ENCODE measurements around the gene C1orf159. TPM values are rescaled to one million over a fixed set of nuclear protein-coding genes. Genes with fewer than 3 reads are reported as not detected.

Gene C1orf159
- total and polyA plus RNA-seq, 10 of the 15 experiments (the other 5 are each of a cell fraction or from before 2014, with no cell fraction given) = 0.11 to 23.4 (median 8.0) TPM

DNA sequence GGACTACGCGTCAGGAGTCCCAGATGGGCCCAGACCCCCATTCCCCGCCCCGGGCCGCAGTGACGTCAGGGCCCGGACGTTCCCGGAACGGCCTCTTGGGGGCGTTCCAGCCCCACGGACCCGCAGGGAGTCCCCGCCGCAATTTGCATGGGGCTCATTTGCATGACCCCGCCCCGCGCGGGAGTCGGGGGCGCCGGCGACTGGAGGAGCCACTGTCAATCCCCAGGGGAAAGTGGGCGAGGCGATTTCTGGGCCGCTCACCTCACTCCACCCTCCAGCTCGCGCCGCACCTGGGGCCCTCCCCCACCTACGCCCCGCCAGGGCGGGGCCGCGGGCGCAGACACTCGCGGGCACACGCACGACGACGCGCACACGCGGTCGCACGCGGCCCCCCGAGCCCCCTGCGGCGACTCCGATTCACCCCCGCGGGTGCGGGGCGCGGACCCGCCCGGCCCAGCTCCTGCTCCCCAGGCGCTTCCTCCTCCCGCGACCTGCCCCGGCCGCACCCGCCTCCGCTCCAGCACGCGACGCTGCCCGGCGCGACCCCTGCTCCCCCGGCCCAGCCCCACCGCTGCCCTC, 82.8 kb downstream of the C1orf159 start (continued):
- TF ChIP-seq YY1 (IDR thresholded peaks at IDR 0.05; ENCODE audit: low read depth, low read length) (peak; percentile 42; the same call in 1 of the 2 replicates), CREM (IDR thresholded peaks at IDR 0.05; ENCODE audit: low read depth) (peak; percentile 92), CREB1 (IDR thresholded peaks at IDR 0.05; ENCODE audit: low read depth) (peak; percentile 88), BACH1 (IDR thresholded peaks at IDR 0.05; ENCODE audit: borderline replicate concordance) (peak; percentile 88), BMI1 (IDR thresholded peaks at IDR 0.05; ENCODE audit: borderline replicate concordance) (no peak), CBFB (IDR thresholded peaks at IDR 0.05; ENCODE audit: low read depth) (no peak), JUNB (IDR thresholded peaks at IDR 0.05) (no peak), ZNF274 (IDR thresholded peaks at IDR 0.05; ENCODE audit: insufficient read depth, insufficient read length) (no peak), JUND (IDR thresholded peaks at IDR 0.05; ENCODE audit: low read depth, low read length) (peak; percentile 49; the same call in 1 of the 2 replicates), EP300 (IDR thresholded peaks at IDR 0.05; ENCODE audit: borderline replicate concordance in 1 of 2, control insufficient read depth in 1 of 2, low read depth in 2 of 2, low read length in 2 of 2) (0 out of 4 replicates have a peak, but pooled peaks of 1 of the 2 experiments have one; percentile 35), RAD21 (IDR thresholded peaks at IDR 0.05; ENCODE audit: insufficient read depth, low read depth, low read length) (peak; percentile 74), IRF4 (IDR thresholded peaks at IDR 0.05; ENCODE audit: low read depth, low read length) (no peak), TARDBP (IDR thresholded peaks at IDR 0.05; ENCODE audit: borderline replicate concordance) (no peak), ZNF622 (IDR thresholded peaks at IDR 0.05) (no peak), STAT1 (conservative IDR thresholded peaks at IDR 0.05) (0 out of 2 replicates have a peak, but pooled peaks have one; percentile 58), TCF3 (IDR thresholded peaks at IDR 0.05; ENCODE audit: borderline replicate concordance, insufficient read depth, low read depth, low read length) (peak; percentile 71; the same call in 1 of the 2 replicates), MEF2A (IDR thresholded peaks at IDR 0.05; ENCODE audit: insufficient read depth, low read depth, low read length) (no peak)
- TF ChIP-seq, protein P1, sequence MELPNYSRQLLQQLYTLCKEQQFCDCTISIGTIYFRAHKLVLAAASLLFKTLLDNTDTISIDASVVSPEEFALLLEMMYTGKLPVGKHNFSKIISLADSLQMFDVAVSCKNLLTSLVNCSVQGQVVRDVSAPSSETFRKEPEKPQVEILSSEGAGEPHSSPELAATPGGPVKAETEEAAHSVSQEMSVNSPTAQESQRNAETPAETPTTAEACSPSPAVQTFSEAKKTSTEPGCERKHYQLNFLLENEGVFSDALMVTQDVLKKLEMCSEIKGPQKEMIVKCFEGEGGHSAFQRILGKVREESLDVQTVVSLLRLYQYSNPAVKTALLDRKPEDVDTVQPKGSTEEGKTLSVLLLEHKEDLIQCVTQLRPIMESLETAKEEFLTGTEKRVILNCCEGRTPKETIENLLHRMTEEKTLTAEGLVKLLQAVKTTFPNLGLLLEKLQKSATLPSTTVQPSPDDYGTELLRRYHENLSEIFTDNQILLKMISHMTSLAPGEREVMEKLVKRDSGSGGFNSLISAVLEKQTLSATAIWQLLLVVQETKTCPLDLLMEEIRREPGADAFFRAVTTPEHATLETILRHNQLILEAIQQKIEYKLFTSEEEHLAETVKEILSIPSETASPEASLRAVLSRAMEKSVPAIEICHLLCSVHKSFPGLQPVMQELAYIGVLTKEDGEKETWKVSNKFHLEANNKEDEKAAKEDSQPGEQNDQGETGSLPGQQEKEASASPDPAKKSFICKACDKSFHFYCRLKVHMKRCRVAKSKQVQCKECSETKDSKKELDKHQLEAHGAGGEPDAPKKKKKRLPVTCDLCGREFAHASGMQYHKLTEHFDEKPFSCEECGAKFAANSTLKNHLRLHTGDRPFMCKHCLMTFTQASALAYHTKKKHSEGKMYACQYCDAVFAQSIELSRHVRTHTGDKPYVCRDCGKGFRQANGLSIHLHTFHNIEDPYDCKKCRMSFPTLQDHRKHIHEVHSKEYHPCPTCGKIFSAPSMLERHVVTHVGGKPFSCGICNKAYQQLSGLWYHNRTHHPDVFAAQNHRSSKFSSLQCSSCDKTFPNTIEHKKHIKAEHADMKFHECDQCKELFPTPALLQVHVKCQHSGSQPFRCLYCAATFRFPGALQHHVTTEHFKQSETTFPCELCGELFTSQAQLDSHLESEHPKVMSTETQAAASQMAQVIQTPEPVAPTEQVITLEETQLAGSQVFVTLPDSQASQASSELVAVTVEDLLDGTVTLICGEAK (IDR thresholded peaks at IDR 0.05; ENCODE audit: borderline replicate concordance) = no peak
- TF ChIP-seq, protein P2, sequence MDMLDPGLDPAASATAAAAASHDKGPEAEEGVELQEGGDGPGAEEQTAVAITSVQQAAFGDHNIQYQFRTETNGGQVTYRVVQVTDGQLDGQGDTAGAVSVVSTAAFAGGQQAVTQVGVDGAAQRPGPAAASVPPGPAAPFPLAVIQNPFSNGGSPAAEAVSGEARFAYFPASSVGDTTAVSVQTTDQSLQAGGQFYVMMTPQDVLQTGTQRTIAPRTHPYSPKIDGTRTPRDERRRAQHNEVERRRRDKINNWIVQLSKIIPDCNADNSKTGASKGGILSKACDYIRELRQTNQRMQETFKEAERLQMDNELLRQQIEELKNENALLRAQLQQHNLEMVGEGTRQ (IDR thresholded peaks at IDR 0.05; ENCODE audit: borderline replicate concordance, low read depth, low read length) = no peak
- TF ChIP-seq, protein P3, sequence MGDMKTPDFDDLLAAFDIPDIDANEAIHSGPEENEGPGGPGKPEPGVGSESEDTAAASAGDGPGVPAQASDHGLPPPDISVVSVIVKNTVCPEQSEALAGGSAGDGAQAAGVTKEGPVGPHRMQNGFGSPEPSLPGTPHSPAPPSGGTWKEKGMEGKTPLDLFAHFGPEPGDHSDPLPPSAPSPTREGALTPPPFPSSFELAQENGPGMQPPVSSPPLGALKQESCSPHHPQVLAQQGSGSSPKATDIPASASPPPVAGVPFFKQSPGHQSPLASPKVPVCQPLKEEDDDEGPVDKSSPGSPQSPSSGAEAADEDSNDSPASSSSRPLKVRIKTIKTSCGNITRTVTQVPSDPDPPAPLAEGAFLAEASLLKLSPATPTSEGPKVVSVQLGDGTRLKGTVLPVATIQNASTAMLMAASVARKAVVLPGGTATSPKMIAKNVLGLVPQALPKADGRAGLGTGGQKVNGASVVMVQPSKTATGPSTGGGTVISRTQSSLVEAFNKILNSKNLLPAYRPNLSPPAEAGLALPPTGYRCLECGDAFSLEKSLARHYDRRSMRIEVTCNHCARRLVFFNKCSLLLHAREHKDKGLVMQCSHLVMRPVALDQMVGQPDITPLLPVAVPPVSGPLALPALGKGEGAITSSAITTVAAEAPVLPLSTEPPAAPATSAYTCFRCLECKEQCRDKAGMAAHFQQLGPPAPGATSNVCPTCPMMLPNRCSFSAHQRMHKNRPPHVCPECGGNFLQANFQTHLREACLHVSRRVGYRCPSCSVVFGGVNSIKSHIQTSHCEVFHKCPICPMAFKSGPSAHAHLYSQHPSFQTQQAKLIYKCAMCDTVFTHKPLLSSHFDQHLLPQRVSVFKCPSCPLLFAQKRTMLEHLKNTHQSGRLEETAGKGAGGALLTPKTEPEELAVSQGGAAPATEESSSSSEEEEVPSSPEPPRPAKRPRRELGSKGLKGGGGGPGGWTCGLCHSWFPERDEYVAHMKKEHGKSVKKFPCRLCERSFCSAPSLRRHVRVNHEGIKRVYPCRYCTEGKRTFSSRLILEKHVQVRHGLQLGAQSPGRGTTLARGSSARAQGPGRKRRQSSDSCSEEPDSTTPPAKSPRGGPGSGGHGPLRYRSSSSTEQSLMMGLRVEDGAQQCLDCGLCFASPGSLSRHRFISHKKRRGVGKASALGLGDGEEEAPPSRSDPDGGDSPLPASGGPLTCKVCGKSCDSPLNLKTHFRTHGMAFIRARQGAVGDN (IDR thresholded peaks at IDR 0.05) = peak; percentile 86
- TF ChIP-seq, protein P4, sequence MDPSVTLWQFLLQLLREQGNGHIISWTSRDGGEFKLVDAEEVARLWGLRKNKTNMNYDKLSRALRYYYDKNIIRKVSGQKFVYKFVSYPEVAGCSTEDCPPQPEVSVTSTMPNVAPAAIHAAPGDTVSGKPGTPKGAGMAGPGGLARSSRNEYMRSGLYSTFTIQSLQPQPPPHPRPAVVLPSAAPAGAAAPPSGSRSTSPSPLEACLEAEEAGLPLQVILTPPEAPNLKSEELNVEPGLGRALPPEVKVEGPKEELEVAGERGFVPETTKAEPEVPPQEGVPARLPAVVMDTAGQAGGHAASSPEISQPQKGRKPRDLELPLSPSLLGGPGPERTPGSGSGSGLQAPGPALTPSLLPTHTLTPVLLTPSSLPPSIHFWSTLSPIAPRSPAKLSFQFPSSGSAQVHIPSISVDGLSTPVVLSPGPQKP (IDR thresholded peaks at IDR 0.05; ENCODE audit: low read depth, low read length) = no peak; the same call in 1 of the 2 replicates

Measured in GM12878 (cell line).